Stimulated activated memory B cell treated with anti-CD40 and anti-IgM and Interleukin-4, amounts not matched to agents 10 μg/mL and 1 μg/mL and 100 μg/mL, for 72 hours (primary cell): ENCODE data around the gene MAGOH.
"Not testable (repeated sequence)": the region's sequence is repeated elsewhere in the genome, so short reads cannot be mapped to it uniquely, and the experiment has no call there.

Experiments
- ATAC-seq: fragments of 150-1000 bp; cut with Tn5 transposase; 2 replicates; pipeline ENCODE4 v1.10.0; 2021
- H3K27ac Mint-ChIP-seq: one replicate; pipeline ENCODE4 v1.8.0; 2022; ENCODE audit warnings: mild to moderate bottlenecking, mixed read lengths
- H3K27me3 Mint-ChIP-seq: one replicate; pipeline ENCODE4 v1.8.0; 2022; ENCODE audit warnings: mixed read lengths
- H3K36me3 Mint-ChIP-seq: one replicate; pipeline ENCODE4 v1.8.0; 2022; ENCODE audit warnings: mixed read lengths
- H3K4me1 Mint-ChIP-seq: one replicate; pipeline ENCODE4 v1.8.0; 2022; ENCODE audit warnings: mixed read lengths
- H3K4me3 Mint-ChIP-seq: one replicate; pipeline ENCODE4 v1.8.0; 2022; ENCODE audit warnings: mild to moderate bottlenecking, moderate library complexity, mixed read lengths
- H3K9me3 Mint-ChIP-seq: one replicate; pipeline ENCODE4 v1.8.0; 2022; ENCODE audit warnings: mixed read lengths

Gene MAGOH

DNA sequence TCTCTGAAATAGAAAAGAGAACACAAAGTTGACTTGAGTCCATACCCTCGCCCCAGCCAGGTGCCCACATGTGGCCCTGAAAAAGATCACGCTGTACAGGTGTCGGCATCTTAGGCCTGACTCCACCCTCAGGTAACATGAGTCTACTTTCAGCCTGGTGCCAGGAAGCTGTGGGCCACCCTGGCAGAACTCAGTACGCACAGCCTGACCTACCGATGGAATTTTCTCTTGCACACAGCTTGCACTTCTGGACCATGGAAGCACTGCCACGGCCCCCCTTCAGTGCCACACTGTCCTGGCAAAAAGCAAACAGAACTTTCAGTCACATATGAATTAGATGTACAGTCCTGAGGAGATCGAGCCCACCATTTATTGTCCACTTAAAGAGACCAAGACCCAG is 20.1 kb downstream of the MAGOH start:
- Mint-ChIP-seq H3K27me3 (no peaks in the 10 kb centered on the region), H3K9me3 (no peaks in the 10 kb centered on the region), H3K27ac (no peak overlapping the region), H3K4me1 (peaks cover 24% of the 10 kb centered on the region), H3K36me3 (peaks cover 17% of the 10 kb centered on the region), H3K4me3 (no peak overlapping the region)
- no peak for ATAC-seq

GRCh38 chr1:53214376-53214940 is 23.9 kb downstream of the MAGOH start:
- H3K4me3 Mint-ChIP-seq = no peak overlapping the region
- no peak overlapping the region for H3K27ac Mint-ChIP-seq
- H3K4me1 Mint-ChIP-seq = peaks cover 9% of the 10 kb centered on the region
- no peak for ATAC-seq
- no peaks in the 10 kb centered on the region for H3K27me3 Mint-ChIP-seq
- H3K9me3 Mint-ChIP-seq = no peaks in the 10 kb centered on the region
- peaks cover 50% of the 10 kb centered on the region for H3K36me3 Mint-ChIP-seq

GRCh38 chr1:53210954-53211353 is 27.4 kb downstream of the MAGOH start:
- Mint-ChIP-seq H3K9me3 (peaks cover 11% of the 10 kb centered on the region), H3K4me3 (no peak overlapping the region), H3K36me3 (peaks cover 70% of the 10 kb centered on the region), H3K27ac (no peak overlapping the region), H3K27me3 (no peaks in the 10 kb centered on the region), H3K4me1 (no peaks in the 10 kb centered on the region)
- no peak for ATAC-seq

DNA sequence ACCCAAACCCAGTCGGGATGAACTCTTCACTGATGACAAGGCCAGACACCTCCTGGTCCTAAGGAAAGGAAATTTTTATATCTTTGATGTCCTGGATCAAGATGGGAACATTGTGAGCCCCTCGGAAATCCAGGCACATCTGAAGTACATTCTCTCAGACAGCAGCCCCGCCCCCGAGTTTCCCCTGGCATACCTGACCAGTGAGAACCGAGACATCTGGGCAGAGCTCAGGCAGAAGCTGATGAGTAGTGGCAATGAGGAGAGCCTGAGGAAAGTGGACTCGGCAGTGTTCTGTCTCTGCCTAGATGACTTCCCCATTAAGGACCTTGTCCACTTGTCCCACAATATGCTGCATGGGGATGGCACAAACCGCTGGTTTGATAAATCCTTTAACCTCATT is 28.0 kb downstream of the MAGOH start:
- ATAC-seq = no peak
- peaks cover 11% of the 10 kb centered on the region for H3K9me3 Mint-ChIP-seq
- H3K27me3 Mint-ChIP-seq = no peaks in the 10 kb centered on the region
- H3K27ac Mint-ChIP-seq = no peak overlapping the region
- no peak overlapping the region for H3K4me3 Mint-ChIP-seq
- H3K4me1 Mint-ChIP-seq = no peaks in the 10 kb centered on the region
- peaks cover 74% of the 10 kb centered on the region for H3K36me3 Mint-ChIP-seq

DNA sequence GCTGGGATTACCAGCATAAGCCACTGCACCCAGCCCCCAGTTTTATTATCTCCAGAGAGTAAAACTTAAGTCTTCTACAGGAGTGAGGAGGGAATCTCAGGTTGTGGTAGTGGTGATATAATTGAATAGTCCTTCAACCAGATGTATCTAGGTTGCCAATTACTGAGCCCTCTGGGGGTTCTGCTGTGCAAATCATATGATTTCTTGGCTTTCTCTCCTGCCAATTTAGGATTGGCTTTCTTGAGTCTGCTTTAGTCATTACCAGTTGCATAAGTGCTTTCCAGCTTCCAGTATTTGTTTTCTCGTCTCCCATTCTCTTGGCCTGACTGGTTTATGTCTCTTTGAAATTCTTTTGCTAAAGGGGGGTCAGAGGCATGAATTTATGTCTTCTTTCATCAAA is 30.6 kb downstream of the MAGOH start:
- no peak for ATAC-seq
- H3K27ac Mint-ChIP-seq = no peak overlapping the region
- peaks cover 23% of the 10 kb centered on the region for H3K9me3 Mint-ChIP-seq
- no peaks in the 10 kb centered on the region for H3K27me3 Mint-ChIP-seq
- no peak overlapping the region for H3K4me3 Mint-ChIP-seq
- H3K36me3 Mint-ChIP-seq = peaks cover 93% of the 10 kb centered on the region
- H3K4me1 Mint-ChIP-seq = no peaks in the 10 kb centered on the region

DNA sequence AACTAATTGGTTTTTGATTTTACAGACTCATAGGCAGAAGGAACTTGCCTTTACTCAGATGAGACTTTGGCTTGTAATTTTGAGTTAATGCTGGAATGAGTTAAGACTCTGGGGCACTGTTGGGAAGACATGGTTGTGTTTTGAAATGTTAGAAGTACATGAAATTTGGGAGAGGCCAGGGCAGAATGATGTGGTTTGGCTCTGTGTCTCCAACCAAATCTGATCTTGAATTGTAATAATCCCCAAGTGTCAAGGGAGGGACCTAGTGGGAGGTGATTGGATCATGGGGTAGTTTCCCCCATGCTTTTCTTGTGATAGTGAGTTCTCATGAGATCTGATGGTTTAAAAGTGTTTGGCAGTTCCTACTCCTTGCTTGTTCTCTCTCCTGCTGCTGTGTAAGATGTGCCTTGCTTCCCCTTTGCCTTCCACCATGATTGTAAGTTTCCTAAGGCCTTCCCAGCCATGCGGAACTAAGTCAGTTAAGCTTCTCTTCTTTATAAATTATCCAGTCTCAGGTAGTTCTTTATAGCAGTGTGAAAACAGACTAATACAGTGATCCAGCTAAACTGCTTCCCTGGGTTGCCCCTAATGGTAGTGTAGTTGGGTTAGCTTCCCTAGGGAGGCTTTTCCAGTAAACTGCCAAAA is 31.5 kb downstream of the MAGOH start:
- H3K4me3 Mint-ChIP-seq = no peak overlapping the region
- peaks cover 23% of the 10 kb centered on the region for H3K9me3 Mint-ChIP-seq
- H3K4me1 Mint-ChIP-seq = no peaks in the 10 kb centered on the region
- H3K27ac Mint-ChIP-seq = no peak overlapping the region
- H3K27me3 Mint-ChIP-seq = no peaks in the 10 kb centered on the region
- H3K36me3 Mint-ChIP-seq = peaks cover 97% of the 10 kb centered on the region
- ATAC-seq = no peak

- H3K27ac Mint-ChIP-seq, ATAC-seq, H3K27me3 Mint-ChIP-seq, H3K4me3 Mint-ChIP-seq, H3K4me1 Mint-ChIP-seq: not testable (repeated sequence)
- Mint-ChIP-seq H3K36me3 (peaks cover 91% of the 10 kb centered on the region), H3K9me3 (peaks cover 23% of the 10 kb centered on the region)
Observed at GRCh38 chr1:53206083-53206685, 32.1 kb downstream of the MAGOH start.

DNA sequence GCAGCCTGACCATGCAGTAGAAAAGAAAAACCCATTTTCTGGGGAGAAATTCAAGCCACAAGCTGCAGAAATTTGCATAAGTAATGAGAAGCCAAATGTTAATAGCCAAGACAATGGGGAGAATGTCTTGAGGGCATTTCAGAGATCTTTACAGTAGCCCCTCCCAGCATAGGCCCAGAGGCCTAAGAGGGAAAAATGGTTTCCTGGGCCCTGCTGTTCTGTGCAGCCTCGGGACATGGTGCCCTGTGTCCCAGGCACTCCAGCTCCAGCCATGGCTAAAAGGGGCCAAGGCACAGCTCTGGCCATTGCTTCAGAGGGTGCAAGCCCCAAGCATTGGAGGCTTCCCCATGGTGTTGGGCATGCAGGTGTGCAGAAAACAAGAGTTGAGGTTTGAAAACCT is 32.8 kb downstream of the MAGOH start:
- H3K4me1 Mint-ChIP-seq, H3K4me3 Mint-ChIP-seq, H3K27me3 Mint-ChIP-seq, H3K27ac Mint-ChIP-seq, ATAC-seq: not testable (repeated sequence)
- Mint-ChIP-seq H3K36me3 (peaks cover 84% of the 10 kb centered on the region), H3K9me3 (peaks cover 23% of the 10 kb centered on the region)

DNA sequence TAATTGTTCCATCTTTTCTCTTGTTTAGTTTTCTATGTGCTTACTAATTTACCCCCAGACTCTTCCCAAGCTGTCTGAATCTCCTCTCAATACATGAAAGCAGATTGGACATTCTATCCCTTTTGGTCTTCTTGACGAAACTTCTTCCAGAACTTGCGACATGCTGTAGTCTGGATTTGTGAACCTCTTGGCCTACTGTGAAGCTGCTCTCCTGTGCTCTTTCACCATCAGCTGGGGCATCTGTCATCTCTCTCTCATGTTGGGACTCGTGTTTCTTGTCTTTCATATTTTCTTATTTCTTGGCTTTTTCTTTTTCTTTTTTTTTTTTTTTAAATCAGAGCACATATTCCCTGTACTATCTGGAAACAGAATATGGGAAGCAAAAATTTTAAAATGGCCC is 34.9 kb downstream of the MAGOH start:
- H3K36me3 Mint-ChIP-seq = peaks cover 63% of the 10 kb centered on the region
- no peaks in the 10 kb centered on the region for H3K4me1 Mint-ChIP-seq
- no peaks in the 10 kb centered on the region for H3K27me3 Mint-ChIP-seq
- no peak overlapping the region for H3K4me3 Mint-ChIP-seq
- peaks cover 23% of the 10 kb centered on the region for H3K9me3 Mint-ChIP-seq
- no peak for ATAC-seq
- H3K27ac Mint-ChIP-seq = no peak overlapping the region

GRCh38 chr1:53198241-53198651 is 40.1 kb downstream of the MAGOH start:
- ATAC-seq = no peak
- Mint-ChIP-seq H3K27me3 (no peaks in the 10 kb centered on the region), H3K36me3 (peaks cover 25% of the 10 kb centered on the region), H3K4me1 (peaks cover 20% of the 10 kb centered on the region), H3K4me3 (peak overlapping the region; percentile 89), H3K27ac (peak overlapping the region; percentile 93), H3K9me3 (no peaks in the 10 kb centered on the region)

DNA sequence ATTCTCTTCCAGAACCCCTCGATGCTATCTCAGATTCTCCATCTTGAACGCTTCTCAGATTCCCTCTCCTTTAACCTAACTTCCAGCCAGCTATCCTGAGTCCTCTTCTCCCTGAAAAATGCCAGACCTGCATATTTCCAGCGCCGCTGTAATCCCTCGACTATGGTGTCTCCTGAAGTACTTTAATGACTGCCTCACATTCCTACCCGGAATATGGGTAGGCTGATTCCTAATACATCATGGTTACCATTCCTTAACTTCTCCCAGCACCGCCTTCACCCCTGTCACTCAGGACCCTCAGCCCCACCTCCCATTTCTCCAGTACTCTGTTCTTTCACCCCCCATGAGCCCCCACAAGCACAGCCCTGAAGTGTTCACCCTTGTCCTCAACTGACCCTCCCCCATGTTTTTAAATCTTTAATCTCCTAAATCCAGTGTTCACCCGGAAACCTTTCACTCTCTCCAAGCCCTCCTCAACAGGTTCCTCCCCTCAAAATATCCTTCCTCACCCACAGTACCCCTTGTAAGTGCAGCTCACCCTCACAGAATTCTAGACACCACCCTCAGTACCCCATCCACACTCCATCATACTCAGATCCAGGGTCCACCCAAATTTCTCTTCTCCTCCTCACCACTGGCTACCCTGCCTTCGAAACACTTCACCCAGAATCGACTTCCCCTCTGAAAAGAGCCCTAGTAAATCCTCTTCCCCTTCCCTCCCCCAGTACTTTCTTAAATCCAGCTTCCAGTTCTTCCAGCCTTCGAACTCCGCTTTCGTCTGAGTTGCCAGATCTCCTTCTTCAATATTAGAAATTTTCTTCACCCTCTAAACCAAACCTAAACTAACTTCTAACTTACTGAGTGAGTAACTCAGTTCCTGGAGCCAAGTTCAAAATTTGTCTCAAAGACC is 40.8 kb downstream of the MAGOH start:
- Mint-ChIP-seq H3K27ac (peak overlapping the region; percentile 93), H3K4me3 (peak overlapping the region; percentile 89), H3K36me3 (peaks cover 18% of the 10 kb centered on the region), H3K4me1 (peaks cover 20% of the 10 kb centered on the region), H3K9me3 (no peaks in the 10 kb centered on the region), H3K27me3 (no peaks in the 10 kb centered on the region)
- ATAC-seq = no peak

DNA sequence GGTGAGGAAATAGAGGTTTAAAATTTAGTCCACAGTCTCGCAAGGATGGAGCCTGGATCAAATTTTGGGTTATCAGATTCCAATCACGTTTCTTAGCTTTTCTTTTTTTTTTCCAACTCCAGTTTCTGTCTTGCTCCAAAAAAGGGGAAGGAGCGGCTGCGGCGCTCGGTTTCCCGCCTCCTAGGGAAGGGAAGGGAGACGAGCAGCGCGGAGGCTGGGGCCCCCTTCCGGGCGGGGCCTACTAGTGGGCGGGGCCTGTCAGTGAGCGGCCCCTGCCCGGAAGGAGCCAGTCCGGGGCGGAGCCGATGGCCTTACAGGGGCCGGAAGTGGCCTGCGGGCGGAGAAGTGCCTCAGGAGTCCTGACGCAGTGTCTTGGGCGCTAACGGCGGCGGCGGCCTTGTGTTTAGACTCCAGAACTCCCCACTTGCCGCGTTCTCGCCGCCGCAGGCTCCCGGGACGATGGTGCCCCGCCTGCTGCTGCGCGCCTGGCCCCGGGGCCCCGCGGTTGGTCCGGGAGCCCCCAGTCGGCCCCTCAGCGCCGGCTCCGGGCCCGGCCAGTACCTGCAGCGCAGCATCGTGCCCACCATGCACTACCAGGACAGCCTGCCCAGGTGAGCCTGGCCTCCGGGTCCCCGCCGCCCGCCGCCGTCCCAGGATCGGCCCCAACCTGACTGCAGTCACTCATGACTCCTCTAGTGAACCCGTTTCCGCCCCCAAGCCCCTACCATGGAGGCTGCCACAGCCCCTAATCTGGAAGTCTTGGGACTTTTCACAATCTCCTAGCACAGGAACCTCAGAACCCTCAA is 41.6 kb downstream of the MAGOH start, which contains the start of gene CPT2:
Gene CPT2 (plus strand): TSS at position 340 of the 806 bp plus-strand sequence. CDS start 120 bp downstream, at position 460.
- Mint-ChIP-seq H3K27me3 (no peaks in the 10 kb centered on the region), H3K36me3 (peaks cover 10% of the 10 kb centered on the region), H3K4me3 (peak within 1 kb of the TSS; percentile 89), H3K27ac (peak within 1 kb of the TSS; percentile 93), H3K9me3 (peaks cover 3% of the 10 kb centered on the region), H3K4me1 (peaks cover 20% of the 10 kb centered on the region)
- ATAC-seq = peak; percentile 99

GRCh38 chr1:53196017-53196484 is 42.3 kb downstream of the MAGOH start:
- Mint-ChIP-seq H3K9me3 (peaks cover 3% of the 10 kb centered on the region), H3K27ac (peak overlapping the region; percentile 93), H3K27me3 (no peaks in the 10 kb centered on the region), H3K4me1 (peaks cover 20% of the 10 kb centered on the region), H3K36me3 (peaks cover 10% of the 10 kb centered on the region), H3K4me3 (peak overlapping the region; percentile 83)
- peak; percentile 37 for ATAC-seq

GRCh38 chr1:53195246-53196016 is 42.9 kb downstream of the MAGOH start:
- H3K4me1 Mint-ChIP-seq = peaks cover 20% of the 10 kb centered on the region
- peaks cover 3% of the 10 kb centered on the region for H3K9me3 Mint-ChIP-seq
- no peak overlapping the region for H3K4me3 Mint-ChIP-seq
- H3K36me3 Mint-ChIP-seq = peaks cover 10% of the 10 kb centered on the region
- H3K27ac Mint-ChIP-seq = peak overlapping the region; percentile 93
- no peaks in the 10 kb centered on the region for H3K27me3 Mint-ChIP-seq
- ATAC-seq = no peak
